GM23338 (cell line): ENCODE data around the gene MICAL3. TPM values are rescaled to one million over a fixed set of nuclear protein-coding genes. Genes with fewer than 3 reads are reported as not detected.

Experiments used
- ATAC-seq: fragments of 200-7000 bp; cut with Tn5 transposase; 3 replicates; pipeline ENCODE4 v1.9.1; 2020
- DNase-seq: peaks from one replicate; pipeline ENCODE4 v3.0.0-alpha.2; 2015; ENCODE audit warnings: low spot score
- H2AFZ ChIP-seq: fragments of 200-600 bp; sonication (generic); 2 replicates; pipeline ENCODE4 v1.8.0; 2016; ENCODE audit warnings: antibody characterized with exemption, mild to moderate bottlenecking, moderate library complexity
- H3F3A ChIP-seq: fragments of 200-600 bp; sonication (generic); replicated peaks from 2 replicates; pipeline ENCODE4 v1.8.0; 2017; ENCODE audit warnings: antibody characterized with exemption, mixed run types, low read depth
- H3K27ac ChIP-seq: fragments of 200-600 bp; sonication (generic); 2 replicates; pipeline ENCODE4 v1.6.1; 2016; ENCODE audit warnings: low read depth
- H3K27me3 ChIP-seq: fragments of 200-600 bp; sonication (generic); 2 replicates; pipeline ENCODE4 v1.8.0; 2016; ENCODE audit warnings: mild to moderate bottlenecking, mixed run types, moderate library complexity; ENCODE audit not compliant: insufficient read depth
- H3K36me3 ChIP-seq: fragments of 200-600 bp; sonication (generic); 2 replicates; pipeline ENCODE4 v1.8.0; 2016; ENCODE audit warnings: mild to moderate bottlenecking; ENCODE audit not compliant: insufficient read depth
- H3K4me1 ChIP-seq: fragments of 200-600 bp; sonication (generic); 2 replicates; pipeline ENCODE4 v1.8.0; 2016; ENCODE audit warnings: mild to moderate bottlenecking, moderate library complexity; ENCODE audit not compliant: insufficient read depth
- H3K4me2 ChIP-seq: fragments of 200-600 bp; sonication (generic); 2 replicates; pipeline ENCODE4 v1.7.1; 2017; ENCODE audit warnings: mixed run types
- H3K4me3 ChIP-seq: fragments of 200-600 bp; sonication (generic); 2 replicates; pipeline ENCODE4 v1.6.1; 2016; ENCODE audit warnings: mixed run types
- H3K79me2 ChIP-seq: fragments of 200-600 bp; sonication (generic); replicated peaks from 2 replicates; pipeline ENCODE4 v1.8.0; 2017; ENCODE audit warnings: mild to moderate bottlenecking; ENCODE audit not compliant: insufficient read depth
- H3K9me2 ChIP-seq: fragments of 200-600 bp; sonication (generic); 2 replicates; pipeline ENCODE4 v1.8.0; 2017; ENCODE audit not compliant: insufficient read depth
- H4K20me1 ChIP-seq: fragments of 200-600 bp; sonication (generic); replicated peaks from 2 replicates; pipeline ENCODE4 v1.8.0; 2017; ENCODE audit warnings: mild to moderate bottlenecking; ENCODE audit not compliant: insufficient read depth
- H3K27ac Mint-ChIP-seq: 2 replicates; pipeline ENCODE4 v1.8.0; 2020; ENCODE audit warnings: inconsistent platforms, mild to moderate bottlenecking, moderate library complexity, mixed read lengths
- H3K27me3 Mint-ChIP-seq: 3 replicates; pipeline ENCODE4 v1.8.0; 2022; ENCODE audit warnings: low read depth, mild to moderate bottlenecking, moderate library complexity, mixed read lengths, inconsistent platforms; ENCODE audit not compliant: insufficient read depth, poor library complexity
- H3K36me3 Mint-ChIP-seq: 3 replicates; pipeline ENCODE4 v1.8.0; 2021; ENCODE audit warnings: low read depth, mild to moderate bottlenecking, inconsistent platforms, moderate library complexity, mixed read lengths
- H3K4me1 Mint-ChIP-seq: 3 replicates; pipeline ENCODE4 v1.8.0; 2020; ENCODE audit warnings: mild to moderate bottlenecking, inconsistent platforms, mixed read lengths
- H3K4me3 Mint-ChIP-seq: 3 replicates; pipeline ENCODE4 v1.8.0; 2021; ENCODE audit warnings: moderate library complexity, mild to moderate bottlenecking, inconsistent platforms, mixed read lengths
- H3K9me3 Mint-ChIP-seq: 3 replicates; pipeline ENCODE4 v1.8.0; 2020; ENCODE audit warnings: moderate library complexity, mild to moderate bottlenecking, inconsistent platforms, mixed read lengths
- CREB1 ChIP-seq: fragments of 250-450 bp; sonication (Bioruptor Pico); IDR thresholded peaks from 2 replicates; pipeline ENCODE4 v1.5.0; 2020; ENCODE audit warnings: low read depth, mild to moderate bottlenecking, moderate library complexity
- EZH2 ChIP-seq: fragments of 200-600 bp; sonication (generic); IDR thresholded peaks from one replicate; pipeline ENCODE4 v1.8.0; 2017; ENCODE audit warnings: antibody characterized with exemption, mild to moderate bottlenecking, low read depth; ENCODE audit not compliant: unreplicated experiment
- NANOG ChIP-seq: IDR thresholded peaks from 2 replicates; pipeline ENCODE4 v1.6.1; 2016; ENCODE audit warnings: antibody characterized with exemption, borderline replicate concordance
- POLR2AphosphoS5 ChIP-seq: IDR thresholded peaks from 2 replicates; pipeline ENCODE4 v1.6.1; 2016; ENCODE audit warnings: antibody characterized with exemption, low read depth
- STAT1 ChIP-seq: IDR thresholded peaks from one replicate; pipeline ENCODE4 v1.6.1; 2016; ENCODE audit warnings: antibody characterized with exemption; ENCODE audit not compliant: unreplicated experiment
- ZNF114 ChIP-seq: fragments of 250-450 bp; sonication (Bioruptor Pico); IDR thresholded peaks from 2 replicates; pipeline ENCODE4 v1.5.0; 2020; ENCODE audit warnings: mild to moderate bottlenecking, moderate library complexity
- ZNF331 ChIP-seq: fragments of 250-450 bp; sonication (Bioruptor Pico); IDR thresholded peaks from 2 replicates; pipeline ENCODE4 v1.5.0; 2020; ENCODE audit warnings: low read depth, mild to moderate bottlenecking, moderate library complexity
- polyA plus RNA-seq: library from polyadenylated mRNA; unstranded; fragments of >200 nt; fragmentation: Nextera tagmentation; extraction: Ambion mirVana; gene quantifications from 2 replicates; pipeline ENCODE4 v1.2.1, GENCODE V29; 2016
- total RNA-seq: library from RNA; depleted of rRNA; stranded (reverse); fragments of >200 nt; shearing (Covaris generic); gene quantifications from 2 replicates; pipeline ENCODE4 v1.2.3, GENCODE V29; 2014
- TF ChIP-seq, protein P1 (sequence below), 2 experiments: fragments of 200-600 bp in 1 of 2; sonication (generic) in 1 of 2; conservative IDR thresholded peaks; 2 replicates each; pipeline versions ENCODE4 v1.5.1 to v1.6.1; 2016 to 2017; ENCODE audit warnings: antibody characterized with exemption in 2 of 2, low read depth in 2 of 2, mild to moderate bottlenecking in 2 of 2, moderate library complexity in 1 of 2
- TF ChIP-seq, protein P2 (sequence below): IDR thresholded peaks from one replicate; pipeline ENCODE4 v1.6.1; 2018; ENCODE audit warnings: antibody characterized with exemption; ENCODE audit not compliant: unreplicated experiment
- TF ChIP-seq, protein P3 (sequence below): IDR thresholded peaks from 2 replicates; pipeline ENCODE4 v1.6.1; 2016; ENCODE audit warnings: antibody characterized with exemption

The MICAL3 gene
- total and polyA plus RNA-seq, 2 experiments from 2014 or later, result 10.1 to 33.9 TPM

DNA sequence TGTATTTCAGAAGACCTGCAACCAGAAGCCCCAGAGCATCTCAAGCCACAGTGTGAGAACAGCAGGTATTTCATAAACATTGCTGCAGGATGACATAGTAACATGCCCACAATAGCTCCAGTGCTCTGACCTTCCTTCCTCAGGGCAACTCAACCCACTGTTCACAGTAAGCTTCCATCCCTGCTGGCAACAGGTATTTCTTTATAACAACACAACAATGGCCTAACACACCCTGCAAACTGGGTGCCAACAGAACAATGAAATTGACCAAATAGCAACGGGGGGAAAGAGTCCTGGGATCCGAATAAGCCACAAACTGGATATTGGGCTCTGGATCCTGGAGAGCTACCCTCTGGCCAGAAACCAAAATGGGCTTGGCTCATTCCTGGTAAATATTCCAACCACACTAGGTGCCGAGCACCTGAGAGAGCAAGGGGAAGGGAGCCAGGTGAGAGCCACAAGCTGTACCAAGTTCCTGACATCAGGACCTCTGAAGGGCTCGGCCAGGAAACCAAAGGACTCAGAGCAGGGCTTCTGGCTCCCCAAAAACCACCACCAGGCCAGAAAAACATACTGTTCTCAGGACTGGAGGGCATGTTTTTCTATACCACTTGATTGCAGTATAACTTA lies 99.5 kb downstream of the MICAL3 start:
- ATAC-seq, result no peak
- H2AFZ ChIP-seq, result no peak overlapping the region
- H3K36me3 ChIP-seq, result no peaks in the 10 kb centered on the region
- H3K79me2 ChIP-seq, result peaks cover 82% of the 10 kb centered on the region
- H3K9me2 ChIP-seq, result no peaks in the 10 kb centered on the region; the same call in 1 of the 2 replicates
- Mint-ChIP-seq H3K4me1 (peaks cover 39% of the 10 kb centered on the region), H3K27me3 (peaks cover 3% of the 10 kb centered on the region), H3K27ac (no peak overlapping the region), H3K4me3 (no peak overlapping the region), H3K36me3 (no peaks in the 10 kb centered on the region; the same call in 2 of the 3 replicates), H3K9me3 (no peaks in the 10 kb centered on the region)
- peaks cover 32% of the 10 kb centered on the region for H3K4me1 ChIP-seq
- TF ChIP-seq, protein P1, sequence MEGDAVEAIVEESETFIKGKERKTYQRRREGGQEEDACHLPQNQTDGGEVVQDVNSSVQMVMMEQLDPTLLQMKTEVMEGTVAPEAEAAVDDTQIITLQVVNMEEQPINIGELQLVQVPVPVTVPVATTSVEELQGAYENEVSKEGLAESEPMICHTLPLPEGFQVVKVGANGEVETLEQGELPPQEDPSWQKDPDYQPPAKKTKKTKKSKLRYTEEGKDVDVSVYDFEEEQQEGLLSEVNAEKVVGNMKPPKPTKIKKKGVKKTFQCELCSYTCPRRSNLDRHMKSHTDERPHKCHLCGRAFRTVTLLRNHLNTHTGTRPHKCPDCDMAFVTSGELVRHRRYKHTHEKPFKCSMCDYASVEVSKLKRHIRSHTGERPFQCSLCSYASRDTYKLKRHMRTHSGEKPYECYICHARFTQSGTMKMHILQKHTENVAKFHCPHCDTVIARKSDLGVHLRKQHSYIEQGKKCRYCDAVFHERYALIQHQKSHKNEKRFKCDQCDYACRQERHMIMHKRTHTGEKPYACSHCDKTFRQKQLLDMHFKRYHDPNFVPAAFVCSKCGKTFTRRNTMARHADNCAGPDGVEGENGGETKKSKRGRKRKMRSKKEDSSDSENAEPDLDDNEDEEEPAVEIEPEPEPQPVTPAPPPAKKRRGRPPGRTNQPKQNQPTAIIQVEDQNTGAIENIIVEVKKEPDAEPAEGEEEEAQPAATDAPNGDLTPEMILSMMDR (conservative IDR thresholded peaks at IDR 0.05; ENCODE audit: low read depth in 2 of 2), result no peak
- TF ChIP-seq POLR2AphosphoS5, result no peak
- TF ChIP-seq, protein P2, sequence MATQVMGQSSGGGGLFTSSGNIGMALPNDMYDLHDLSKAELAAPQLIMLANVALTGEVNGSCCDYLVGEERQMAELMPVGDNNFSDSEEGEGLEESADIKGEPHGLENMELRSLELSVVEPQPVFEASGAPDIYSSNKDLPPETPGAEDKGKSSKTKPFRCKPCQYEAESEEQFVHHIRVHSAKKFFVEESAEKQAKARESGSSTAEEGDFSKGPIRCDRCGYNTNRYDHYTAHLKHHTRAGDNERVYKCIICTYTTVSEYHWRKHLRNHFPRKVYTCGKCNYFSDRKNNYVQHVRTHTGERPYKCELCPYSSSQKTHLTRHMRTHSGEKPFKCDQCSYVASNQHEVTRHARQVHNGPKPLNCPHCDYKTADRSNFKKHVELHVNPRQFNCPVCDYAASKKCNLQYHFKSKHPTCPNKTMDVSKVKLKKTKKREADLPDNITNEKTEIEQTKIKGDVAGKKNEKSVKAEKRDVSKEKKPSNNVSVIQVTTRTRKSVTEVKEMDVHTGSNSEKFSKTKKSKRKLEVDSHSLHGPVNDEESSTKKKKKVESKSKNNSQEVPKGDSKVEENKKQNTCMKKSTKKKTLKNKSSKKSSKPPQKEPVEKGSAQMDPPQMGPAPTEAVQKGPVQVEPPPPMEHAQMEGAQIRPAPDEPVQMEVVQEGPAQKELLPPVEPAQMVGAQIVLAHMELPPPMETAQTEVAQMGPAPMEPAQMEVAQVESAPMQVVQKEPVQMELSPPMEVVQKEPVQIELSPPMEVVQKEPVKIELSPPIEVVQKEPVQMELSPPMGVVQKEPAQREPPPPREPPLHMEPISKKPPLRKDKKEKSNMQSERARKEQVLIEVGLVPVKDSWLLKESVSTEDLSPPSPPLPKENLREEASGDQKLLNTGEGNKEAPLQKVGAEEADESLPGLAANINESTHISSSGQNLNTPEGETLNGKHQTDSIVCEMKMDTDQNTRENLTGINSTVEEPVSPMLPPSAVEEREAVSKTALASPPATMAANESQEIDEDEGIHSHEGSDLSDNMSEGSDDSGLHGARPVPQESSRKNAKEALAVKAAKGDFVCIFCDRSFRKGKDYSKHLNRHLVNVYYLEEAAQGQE, result no peak
- no peak for TF ChIP-seq ZNF331
- no peak for TF ChIP-seq NANOG
- H4K20me1 ChIP-seq, result peaks cover 6% of the 10 kb centered on the region; the same call in 1 of the 2 replicates
- H3K4me2 ChIP-seq, result no peak overlapping the region
- H3F3A ChIP-seq, result peaks cover 5% of the 10 kb centered on the region; the same call in 1 of the 2 replicates
- H3K27me3 ChIP-seq, result no peaks in the 10 kb centered on the region
- no peak for DNase-seq
- no peak overlapping the region for H3K27ac ChIP-seq
- H3K4me3 ChIP-seq, result no peak overlapping the region

DNA sequence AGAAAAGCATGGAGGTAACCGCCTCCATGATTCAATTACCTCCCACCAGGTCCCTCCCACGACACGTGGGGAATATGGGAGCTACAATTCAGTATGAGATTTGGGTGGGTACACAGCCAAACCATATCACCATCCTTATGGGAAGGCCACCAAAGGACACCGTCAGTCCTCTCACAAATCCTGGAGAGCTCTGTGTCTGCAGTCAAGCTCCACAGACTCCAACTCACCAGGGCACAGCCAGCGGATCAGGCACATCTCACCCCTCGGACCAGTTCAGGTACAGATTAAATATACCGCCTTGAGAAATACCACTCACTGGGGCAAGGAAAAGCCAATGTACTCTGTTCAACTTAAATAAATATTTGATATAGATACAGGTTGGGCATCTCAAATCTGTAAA lies 100.3 kb downstream of the MICAL3 start:
- Mint-ChIP-seq H3K9me3 (no peaks in the 10 kb centered on the region), H3K27me3 (peaks cover 4% of the 10 kb centered on the region), H3K4me3 (no peak overlapping the region), H3K36me3 (no peaks in the 10 kb centered on the region; the same call in 2 of the 3 replicates), H3K27ac (no peak overlapping the region), H3K4me1 (peaks cover 47% of the 10 kb centered on the region)
- Histone ChIP-seq H3K4me3 (no peak overlapping the region), H3F3A (peaks cover 10% of the 10 kb centered on the region; the same call in 1 of the 2 replicates), H3K27me3 (no peaks in the 10 kb centered on the region), H3K36me3 (no peaks in the 10 kb centered on the region), H3K27ac (no peak overlapping the region), H4K20me1 (peaks cover 7% of the 10 kb centered on the region; the same call in 1 of the 2 replicates), H3K79me2 (peaks cover 84% of the 10 kb centered on the region), H3K4me1 (peaks cover 40% of the 10 kb centered on the region), H2AFZ (no peak overlapping the region), H3K9me2 (no peaks in the 10 kb centered on the region; the same call in 1 of the 2 replicates), H3K4me2 (no peak overlapping the region)
- no peak for ATAC-seq
- no peak for DNase-seq
- TF ChIP-seq ZNF331 (no peak), STAT1 (no peak), ZNF114 (CRISPR knock-in tag) (no peak), EZH2 (no peak), CREB1 (CRISPR knock-in tag) (no peak)
- TF ChIP-seq, protein P3, sequence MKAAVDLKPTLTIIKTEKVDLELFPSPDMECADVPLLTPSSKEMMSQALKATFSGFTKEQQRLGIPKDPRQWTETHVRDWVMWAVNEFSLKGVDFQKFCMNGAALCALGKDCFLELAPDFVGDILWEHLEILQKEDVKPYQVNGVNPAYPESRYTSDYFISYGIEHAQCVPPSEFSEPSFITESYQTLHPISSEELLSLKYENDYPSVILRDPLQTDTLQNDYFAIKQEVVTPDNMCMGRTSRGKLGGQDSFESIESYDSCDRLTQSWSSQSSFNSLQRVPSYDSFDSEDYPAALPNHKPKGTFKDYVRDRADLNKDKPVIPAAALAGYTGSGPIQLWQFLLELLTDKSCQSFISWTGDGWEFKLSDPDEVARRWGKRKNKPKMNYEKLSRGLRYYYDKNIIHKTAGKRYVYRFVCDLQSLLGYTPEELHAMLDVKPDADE, result no peak
